Measurements from ENCODE around the gene YIF1B.
"Not testable (repeated sequence)": the region's sequence is repeated elsewhere in the genome, so short reads cannot be mapped to it uniquely, and the experiment has no call there.

Gene YIF1B

GRCh38 chr19:38340927-38341326, 25.2 kb upstream of the YIF1B start:
- no peak for TF ChIP-seq ZNF274 (IDR thresholded peaks at IDR 0.05; ENCODE audit: low read depth, low read length)
- TF ChIP-seq SUZ12 (IDR thresholded peaks at IDR 0.05; ENCODE audit: extremely low read depth, insufficient read depth, insufficient read length): no peak
- no peak for TF ChIP-seq YY1 (IDR thresholded peaks at IDR 0.05; ENCODE audit: insufficient read depth, insufficient read length)
- Histone ChIP-seq H3K4me1 (ENCODE audit: insufficient read depth, insufficient read length) (peaks cover 3% of the 10 kb centered on the region), H3K36me3 (ENCODE audit: insufficient read depth, insufficient read length, low read length) (no peaks in the 10 kb centered on the region), H3K27me3 (ENCODE audit: insufficient read depth, insufficient read length) (no peaks in the 10 kb centered on the region), H3K4me3 (ENCODE audit: insufficient read length, low read depth) (no peak overlapping the region), H3K9me3 (ENCODE audit: insufficient read depth, low read length) (no peaks in the 10 kb centered on the region), H3K9ac (ENCODE audit: insufficient read length, low read depth) (no peak overlapping the region)
- DNase-seq (ENCODE audit: low read depth, low spot score): no peak

GRCh38 chr19:38339011-38339410, 23.3 kb upstream of the YIF1B start:
- H3K9ac ChIP-seq (ENCODE audit: insufficient read length, low read depth); H3K4me1 ChIP-seq (ENCODE audit: insufficient read depth, insufficient read length); H3K27me3 ChIP-seq (ENCODE audit: insufficient read depth, insufficient read length); DNase-seq (ENCODE audit: low read depth, low spot score); H3K36me3 ChIP-seq (ENCODE audit: insufficient read depth, insufficient read length, low read length); H3K4me3 ChIP-seq (ENCODE audit: insufficient read length, low read depth); H3K9me3 ChIP-seq (ENCODE audit: insufficient read depth, low read length): not testable (repeated sequence)

GRCh38 chr19:38337360-38337653, 21.6 kb upstream of the YIF1B start:
- no peaks in the 10 kb centered on the region for H3K36me3 ChIP-seq (ENCODE audit: insufficient read depth, insufficient read length, low read length)

GRCh38 chr19:38336638-38337359, 21.1 kb upstream of the YIF1B start:
- no peaks in the 10 kb centered on the region for H3K9me3 ChIP-seq (ENCODE audit: insufficient read depth, low read length)
- TF ChIP-seq YY1 (IDR thresholded peaks at IDR 0.05; ENCODE audit: insufficient read depth, insufficient read length) (no peak), SUZ12 (IDR thresholded peaks at IDR 0.05; ENCODE audit: extremely low read depth, insufficient read depth, insufficient read length) (no peak), ZNF274 (IDR thresholded peaks at IDR 0.05; ENCODE audit: low read depth, low read length) (no peak)
- no peaks in the 10 kb centered on the region for H3K36me3 ChIP-seq (ENCODE audit: insufficient read depth, insufficient read length, low read length)
- no peaks in the 10 kb centered on the region for H3K27me3 ChIP-seq (ENCODE audit: insufficient read depth, insufficient read length)
- peak overlapping the region; percentile 81 for H3K9ac ChIP-seq (ENCODE audit: insufficient read length, low read depth)
- peaks cover 3% of the 10 kb centered on the region for H3K4me1 ChIP-seq (ENCODE audit: insufficient read depth, insufficient read length)
- H3K4me3 ChIP-seq (ENCODE audit: insufficient read length, low read depth): peak overlapping the region; percentile 47
- DNase-seq (ENCODE audit: low read depth, low spot score): peak; percentile 81

More at GRCh38 chr19:38337360-38337653, 21.6 kb upstream of the YIF1B start:
- Histone ChIP-seq H3K9me3 (ENCODE audit: insufficient read depth, low read length) (no peaks in the 10 kb centered on the region), H3K4me3 (ENCODE audit: insufficient read length, low read depth) (peak overlapping the region; percentile 47), H3K4me1 (ENCODE audit: insufficient read depth, insufficient read length) (peaks cover 3% of the 10 kb centered on the region), H3K9ac (ENCODE audit: insufficient read length, low read depth) (peak overlapping the region; percentile 81), H3K27me3 (ENCODE audit: insufficient read depth, insufficient read length) (no peaks in the 10 kb centered on the region)
- TF ChIP-seq ZNF274 (IDR thresholded peaks at IDR 0.05; ENCODE audit: low read depth, low read length): no peak
- TF ChIP-seq YY1 (IDR thresholded peaks at IDR 0.05; ENCODE audit: insufficient read depth, insufficient read length): no peak
- TF ChIP-seq SUZ12 (IDR thresholded peaks at IDR 0.05; ENCODE audit: extremely low read depth, insufficient read depth, insufficient read length): no peak
- no peak for DNase-seq (ENCODE audit: low read depth, low spot score)

- H3K9ac ChIP-seq (ENCODE audit: insufficient read length, low read depth): peak overlapping the region; percentile 61
- H3K4me1 ChIP-seq (ENCODE audit: insufficient read depth, insufficient read length): peaks cover 3% of the 10 kb centered on the region
- TF ChIP-seq ZNF274 (IDR thresholded peaks at IDR 0.05; ENCODE audit: low read depth, low read length): no peak
- TF ChIP-seq YY1 (IDR thresholded peaks at IDR 0.05; ENCODE audit: insufficient read depth, insufficient read length): no peak
- TF ChIP-seq SUZ12 (IDR thresholded peaks at IDR 0.05; ENCODE audit: extremely low read depth, insufficient read depth, insufficient read length): no peak
- no peaks in the 10 kb centered on the region for H3K9me3 ChIP-seq (ENCODE audit: insufficient read depth, low read length)
- H3K4me3 ChIP-seq (ENCODE audit: insufficient read length, low read depth): peak overlapping the region; percentile 46
- H3K36me3 ChIP-seq (ENCODE audit: insufficient read depth, insufficient read length, low read length): no peaks in the 10 kb centered on the region
- H3K27me3 ChIP-seq (ENCODE audit: insufficient read depth, insufficient read length): no peaks in the 10 kb centered on the region
- peak; percentile 73 for DNase-seq (ENCODE audit: low read depth, low spot score)
These were observed 20.3 kb upstream of the YIF1B start for GRCh38 chr19:38335949-38336637.

- no peaks in the 10 kb centered on the region for H3K27me3 ChIP-seq (ENCODE audit: insufficient read depth, insufficient read length)
- no peak overlapping the region for H3K4me3 ChIP-seq (ENCODE audit: insufficient read length, low read depth)
- DNase-seq (ENCODE audit: low read depth, low spot score): no peak
- peaks cover 3% of the 10 kb centered on the region for H3K4me1 ChIP-seq (ENCODE audit: insufficient read depth, insufficient read length)
- no peaks in the 10 kb centered on the region for H3K9me3 ChIP-seq (ENCODE audit: insufficient read depth, low read length)
- TF ChIP-seq SUZ12 (IDR thresholded peaks at IDR 0.05; ENCODE audit: extremely low read depth, insufficient read depth, insufficient read length) (no peak), YY1 (IDR thresholded peaks at IDR 0.05; ENCODE audit: insufficient read depth, insufficient read length) (no peak), ZNF274 (IDR thresholded peaks at IDR 0.05; ENCODE audit: low read depth, low read length) (no peak)
- no peak overlapping the region for H3K9ac ChIP-seq (ENCODE audit: insufficient read length, low read depth)
- no peaks in the 10 kb centered on the region for H3K36me3 ChIP-seq (ENCODE audit: insufficient read depth, insufficient read length, low read length)
These were observed 17.5 kb upstream of the YIF1B start for GRCh38 chr19:38333245-38333644.

GRCh38 chr19:38331728-38332127, 16.0 kb upstream of the YIF1B start:
- no peak overlapping the region for H3K4me3 ChIP-seq (ENCODE audit: insufficient read length, low read depth)
- H3K4me1 ChIP-seq (ENCODE audit: insufficient read depth, insufficient read length): no peaks in the 10 kb centered on the region
- DNase-seq (ENCODE audit: low read depth, low spot score): no peak
- TF ChIP-seq ZNF274 (IDR thresholded peaks at IDR 0.05; ENCODE audit: low read depth, low read length) (no peak), YY1 (IDR thresholded peaks at IDR 0.05; ENCODE audit: insufficient read depth, insufficient read length) (no peak), SUZ12 (IDR thresholded peaks at IDR 0.05; ENCODE audit: extremely low read depth, insufficient read depth, insufficient read length) (no peak)
- no peaks in the 10 kb centered on the region for H3K9me3 ChIP-seq (ENCODE audit: insufficient read depth, low read length)
- H3K9ac ChIP-seq (ENCODE audit: insufficient read length, low read depth): no peak overlapping the region
- peaks cover 7% of the 10 kb centered on the region for H3K36me3 ChIP-seq (ENCODE audit: insufficient read depth, insufficient read length, low read length)
- H3K27me3 ChIP-seq (ENCODE audit: insufficient read depth, insufficient read length): no peaks in the 10 kb centered on the region

Measured in NT2/D1 (cell line).